GM23248 (cell line): ENCODE measurements around the gene FBXO38.

ENCODE experiments used
- EZH2 ChIP-seq: fragments of 200-600 bp; sonication (generic); IDR thresholded peaks from 2 replicates; pipeline ENCODE4 v1.6.1; 2018; ENCODE audit warnings: antibody characterized with exemption, mild to moderate bottlenecking; ENCODE audit not compliant: insufficient read depth, poor library complexity, severe bottlenecking
- EZH2phosphoT487 ChIP-seq: fragments of 200-600 bp; sonication (generic); IDR thresholded peaks from 2 replicates; pipeline ENCODE4 v1.6.1; 2018; ENCODE audit warnings: antibody characterized with exemption, moderate library complexity, mild to moderate bottlenecking, low read depth; ENCODE audit not compliant: insufficient read depth

DNA sequence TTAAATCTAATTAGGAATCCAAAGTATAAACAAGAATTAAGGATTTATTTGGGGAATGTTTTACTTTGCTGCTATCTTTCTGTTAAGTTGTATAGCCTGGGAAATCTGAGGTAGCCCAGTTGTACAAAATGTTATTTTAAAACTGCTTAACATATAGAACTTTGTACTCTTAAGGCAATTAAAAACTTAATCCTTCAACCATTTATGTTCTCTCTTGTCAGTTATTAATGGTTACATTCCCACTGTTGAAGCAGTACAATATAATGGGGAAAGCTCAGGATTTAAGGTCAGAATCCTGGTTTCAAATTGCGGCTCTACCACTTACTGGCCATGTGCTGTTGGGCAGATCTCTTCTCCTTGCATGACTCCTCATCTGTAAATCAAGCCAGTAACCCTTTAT, 32.7 kb downstream of the FBXO38 start:
- TF ChIP-seq EZH2 (no peak), EZH2phosphoT487 (no peak)
